Measurements from ENCODE around the gene PIK3C2G. TPM values are rescaled to one million over a fixed set of nuclear protein-coding genes. Genes with fewer than 3 reads are reported as not detected.
"Not testable (repeated sequence)": the region's sequence is repeated elsewhere in the genome, so short reads cannot be mapped to it uniquely, and the experiment has no call there.

The PIK3C2G gene, protein sequence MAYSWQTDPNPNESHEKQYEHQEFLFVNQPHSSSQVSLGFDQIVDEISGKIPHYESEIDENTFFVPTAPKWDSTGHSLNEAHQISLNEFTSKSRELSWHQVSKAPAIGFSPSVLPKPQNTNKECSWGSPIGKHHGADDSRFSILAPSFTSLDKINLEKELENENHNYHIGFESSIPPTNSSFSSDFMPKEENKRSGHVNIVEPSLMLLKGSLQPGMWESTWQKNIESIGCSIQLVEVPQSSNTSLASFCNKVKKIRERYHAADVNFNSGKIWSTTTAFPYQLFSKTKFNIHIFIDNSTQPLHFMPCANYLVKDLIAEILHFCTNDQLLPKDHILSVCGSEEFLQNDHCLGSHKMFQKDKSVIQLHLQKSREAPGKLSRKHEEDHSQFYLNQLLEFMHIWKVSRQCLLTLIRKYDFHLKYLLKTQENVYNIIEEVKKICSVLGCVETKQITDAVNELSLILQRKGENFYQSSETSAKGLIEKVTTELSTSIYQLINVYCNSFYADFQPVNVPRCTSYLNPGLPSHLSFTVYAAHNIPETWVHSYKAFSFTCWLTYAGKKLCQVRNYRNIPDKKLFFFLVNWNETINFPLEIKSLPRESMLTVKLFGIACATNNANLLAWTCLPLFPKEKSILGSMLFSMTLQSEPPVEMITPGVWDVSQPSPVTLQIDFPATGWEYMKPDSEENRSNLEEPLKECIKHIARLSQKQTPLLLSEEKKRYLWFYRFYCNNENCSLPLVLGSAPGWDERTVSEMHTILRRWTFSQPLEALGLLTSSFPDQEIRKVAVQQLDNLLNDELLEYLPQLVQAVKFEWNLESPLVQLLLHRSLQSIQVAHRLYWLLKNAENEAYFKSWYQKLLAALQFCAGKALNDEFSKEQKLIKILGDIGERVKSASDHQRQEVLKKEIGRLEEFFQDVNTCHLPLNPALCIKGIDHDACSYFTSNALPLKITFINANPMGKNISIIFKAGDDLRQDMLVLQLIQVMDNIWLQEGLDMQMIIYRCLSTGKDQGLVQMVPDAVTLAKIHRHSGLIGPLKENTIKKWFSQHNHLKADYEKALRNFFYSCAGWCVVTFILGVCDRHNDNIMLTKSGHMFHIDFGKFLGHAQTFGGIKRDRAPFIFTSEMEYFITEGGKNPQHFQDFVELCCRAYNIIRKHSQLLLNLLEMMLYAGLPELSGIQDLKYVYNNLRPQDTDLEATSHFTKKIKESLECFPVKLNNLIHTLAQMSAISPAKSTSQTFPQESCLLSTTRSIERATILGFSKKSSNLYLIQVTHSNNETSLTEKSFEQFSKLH (N-terminal part only)
- total RNA-seq, result under 1 TPM; 0.09 to 0.10 TPM
- long read RNA-seq, donor 1, result 0 reads
- long read RNA-seq, donor 2, result 0 reads

- DNase-seq (ENCODE audit: low spot score), result no peak
Measured at GRCh38 chr12:18261273-18261672, at the start of gene PIK3C2G. TSS of gene PIK3C2G (plus strand) at chr12:18261518. CDS start at chr12:18282082, 20,564 bp downstream.

DNA sequence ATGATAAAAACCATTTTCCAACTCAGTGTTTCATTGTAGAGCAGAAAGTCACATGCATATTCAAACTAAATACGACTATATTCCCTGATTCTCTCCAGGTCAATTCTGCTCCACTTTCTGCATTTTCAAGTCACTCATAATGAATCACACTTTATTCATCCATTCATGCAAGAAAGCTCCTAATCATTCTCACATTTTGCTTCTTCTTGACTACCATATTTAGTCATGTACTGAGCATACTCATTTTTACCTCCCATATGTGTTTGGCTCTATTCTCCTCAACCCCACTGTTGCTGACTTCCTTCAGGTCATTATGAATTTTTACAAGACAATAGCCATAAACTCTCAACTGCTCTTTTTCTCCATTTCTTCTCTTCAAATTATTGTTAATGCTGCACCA lies 43.4 kb upstream of the PIK3C2G start:
- intact Hi-C loops (cut with DNase I), result no loop called here
- no peak for DNase-seq (ENCODE audit: low spot score)

More at GRCh38 chr12:18261273-18261672, at the start of gene PIK3C2G:
- intact Hi-C loops (cut with DNase I), result no loop called here

DNA sequence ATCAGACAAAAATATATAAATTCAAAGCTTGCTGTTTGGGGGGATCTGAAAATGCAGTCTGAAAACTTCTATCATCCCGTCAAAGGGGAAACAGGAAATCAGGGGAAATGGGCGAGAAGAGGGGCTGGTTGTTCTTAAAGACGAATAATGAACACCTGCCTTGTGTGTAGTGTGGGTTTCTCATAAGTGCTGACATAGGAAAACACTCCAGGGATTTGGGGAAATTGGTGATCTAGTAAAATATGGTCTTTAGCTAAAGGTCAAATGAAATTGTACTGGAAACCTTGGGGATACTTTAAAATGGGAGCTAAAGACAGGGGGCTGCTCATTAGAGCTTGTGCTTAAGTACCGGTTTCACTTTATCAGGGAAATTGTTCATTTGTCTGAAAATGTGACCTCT lies 39.6 kb upstream of the PIK3C2G start:
- intact Hi-C loops (cut with DNase I), result no loop called here
- no peak for DNase-seq (ENCODE audit: low spot score)

DNA sequence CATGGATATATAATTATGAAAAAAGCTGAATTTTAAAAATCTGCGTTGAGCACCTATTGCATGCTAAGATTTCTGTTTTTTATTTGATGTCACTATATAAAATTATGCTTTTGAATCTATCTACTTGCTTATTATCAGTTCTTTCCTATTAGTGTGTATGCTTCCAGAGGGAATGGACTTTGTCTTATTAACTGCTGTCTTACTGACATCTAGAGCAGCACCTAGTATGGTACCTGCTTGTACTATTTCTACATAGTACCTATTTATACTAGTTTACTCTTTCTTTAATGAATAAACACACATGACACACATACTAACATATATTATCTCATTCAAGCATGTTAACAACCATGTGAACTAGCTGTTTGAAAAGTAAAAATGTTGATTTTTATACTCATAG lies 38.6 kb upstream of the PIK3C2G start:
- DNase-seq (ENCODE audit: low spot score), result no peak
- intact Hi-C loops (cut with DNase I), result no loop called here

DNA sequence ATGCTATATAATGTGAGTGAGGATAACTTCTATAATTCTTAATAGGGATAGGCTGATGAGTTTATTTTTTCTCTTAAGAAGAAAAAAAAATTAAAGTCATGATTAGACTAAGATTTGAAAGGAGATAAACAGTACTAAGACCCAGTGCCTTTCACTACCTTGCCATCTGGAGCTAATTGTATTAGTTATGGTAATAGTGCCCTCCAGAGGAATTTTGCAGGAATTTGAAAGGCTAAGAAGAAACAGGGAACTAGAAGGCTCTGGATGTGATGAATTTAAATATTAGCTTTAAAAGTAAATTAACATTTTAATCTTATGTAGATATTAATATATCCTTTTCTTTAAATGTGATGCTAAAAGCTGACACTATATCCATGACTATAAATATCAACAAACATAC lies 36.6 kb upstream of the PIK3C2G start:
- intact Hi-C loops (cut with DNase I), result no loop called here
- no peak for DNase-seq (ENCODE audit: low spot score)

DNA sequence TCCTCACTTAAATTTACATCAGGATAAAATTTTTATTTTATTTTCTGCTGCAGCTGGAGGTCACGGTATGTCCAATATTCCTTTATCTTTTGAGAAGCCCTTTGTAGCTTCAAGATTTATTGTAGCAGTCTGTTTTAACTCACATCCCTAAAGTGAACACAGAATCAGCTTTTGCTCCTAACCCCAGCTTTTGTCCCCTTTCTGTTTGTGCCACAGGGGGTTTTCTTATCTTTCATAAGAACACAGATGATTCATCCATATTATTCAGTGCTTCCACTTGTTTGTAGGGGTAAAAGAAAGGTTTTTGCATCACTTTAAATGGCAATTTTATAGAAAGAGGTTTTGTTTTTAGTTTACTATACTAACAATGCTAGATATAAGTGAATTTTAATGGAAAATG lies 21.8 kb upstream of the PIK3C2G start:
- DNase-seq (ENCODE audit: low spot score), result no peak
- intact Hi-C loops (cut with DNase I), result no loop called here

DNA sequence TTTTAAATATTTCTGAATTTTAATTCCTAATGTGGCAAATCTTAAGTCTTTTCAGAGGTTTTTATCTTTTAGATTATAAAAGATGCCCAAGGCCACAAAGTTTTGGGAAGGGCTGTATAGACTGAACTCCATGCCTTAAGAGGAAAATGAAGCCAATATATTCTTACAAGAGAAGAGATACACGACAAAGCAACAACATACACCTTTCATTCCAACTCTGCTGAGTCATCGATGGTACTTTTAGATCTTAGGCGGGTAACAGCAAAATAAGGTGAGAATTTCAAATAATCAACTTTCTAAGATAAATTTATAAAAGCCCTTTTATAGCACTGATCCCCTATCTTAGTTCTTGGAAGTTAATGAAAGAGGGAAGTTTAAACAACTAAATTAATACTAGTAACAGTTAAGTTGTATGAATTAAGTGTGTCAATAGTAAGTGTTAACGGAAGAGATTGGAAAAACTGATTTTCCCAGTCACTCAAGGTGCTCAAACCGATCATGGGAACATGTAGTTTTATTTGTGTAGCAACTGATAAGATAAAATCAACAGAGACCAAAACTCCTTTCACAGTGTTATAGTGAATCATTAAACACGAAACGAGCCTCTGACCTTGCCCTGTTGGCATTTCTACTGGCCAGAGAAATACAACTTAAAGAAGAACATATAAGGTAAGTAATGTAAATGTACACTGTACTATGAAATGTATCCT lies 18.8 kb upstream of the PIK3C2G start:
- DNase-seq (ENCODE audit: low spot score), result no peak
- intact Hi-C loops (cut with DNase I), result no loop called here

GRCh38 chr12:18243238-18243637 lies 18.1 kb upstream of the PIK3C2G start:
- no peak for DNase-seq (ENCODE audit: low spot score)
- intact Hi-C loops (cut with DNase I), result no loop called here

- intact Hi-C loops (cut with DNase I), result no loop called here
- no peak for DNase-seq (ENCODE audit: low spot score)
Measured at GRCh38 chr12:18246066-18246465, 15.3 kb upstream of the PIK3C2G start.

DNA sequence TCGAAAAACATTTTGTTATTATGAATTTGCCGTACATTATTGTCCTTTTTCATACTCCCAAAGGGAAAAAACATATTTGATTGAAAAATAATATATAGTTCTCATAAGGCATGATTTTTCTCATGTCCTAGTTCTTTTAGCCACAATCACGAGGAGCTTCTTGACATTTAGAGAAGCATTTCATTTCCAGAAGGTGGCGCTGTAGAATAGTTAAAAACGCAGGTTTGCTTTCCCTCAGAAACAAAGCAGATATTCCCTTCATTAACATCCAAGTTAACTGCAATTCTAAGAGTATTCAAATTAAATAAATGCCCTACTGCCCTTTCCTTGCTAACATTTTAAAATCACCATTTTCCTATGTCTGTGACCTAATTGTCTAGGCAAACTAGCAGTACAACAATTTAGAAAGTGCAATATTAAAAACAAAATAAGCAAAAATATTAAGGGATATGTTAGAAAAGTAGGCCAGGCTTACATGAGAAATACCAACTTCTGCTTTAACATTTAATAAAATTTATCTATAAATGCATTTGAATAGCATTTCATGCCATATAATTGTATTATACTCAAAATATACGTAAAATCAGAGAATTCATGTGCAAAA lies 10.9 kb upstream of the PIK3C2G start:
- intact Hi-C loops (cut with DNase I), result no loop called here

DNA sequence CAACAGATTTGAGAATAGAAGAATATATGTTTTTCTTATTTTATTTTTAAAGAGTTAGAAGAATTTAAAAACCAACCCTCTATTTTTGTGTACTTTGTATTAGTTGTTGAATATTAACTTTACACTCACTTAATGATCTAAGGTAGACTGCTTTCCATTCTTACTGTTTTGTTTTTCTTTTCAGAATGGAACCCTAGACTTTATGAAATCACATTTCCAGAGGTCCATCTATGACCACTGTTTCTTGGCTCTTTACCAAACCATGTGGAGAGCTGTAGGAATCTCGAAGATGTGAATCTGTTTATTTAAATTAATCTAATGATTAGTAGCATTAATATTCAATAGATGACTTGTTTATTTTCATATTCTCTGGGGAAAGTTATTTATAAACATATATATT lies 7.2 kb upstream of the PIK3C2G start:
- no peak for DNase-seq (ENCODE audit: low spot score)
- intact Hi-C loops (cut with DNase I), result no loop called here

More for the DNA sequence above, 10.9 kb upstream of the PIK3C2G start:
- DNase-seq (ENCODE audit: low spot score), result no peak

GRCh38 chr12:18255004-18255403 lies 6.3 kb upstream of the PIK3C2G start:
- intact Hi-C loops (cut with DNase I), result not testable (repeated sequence)

DNA sequence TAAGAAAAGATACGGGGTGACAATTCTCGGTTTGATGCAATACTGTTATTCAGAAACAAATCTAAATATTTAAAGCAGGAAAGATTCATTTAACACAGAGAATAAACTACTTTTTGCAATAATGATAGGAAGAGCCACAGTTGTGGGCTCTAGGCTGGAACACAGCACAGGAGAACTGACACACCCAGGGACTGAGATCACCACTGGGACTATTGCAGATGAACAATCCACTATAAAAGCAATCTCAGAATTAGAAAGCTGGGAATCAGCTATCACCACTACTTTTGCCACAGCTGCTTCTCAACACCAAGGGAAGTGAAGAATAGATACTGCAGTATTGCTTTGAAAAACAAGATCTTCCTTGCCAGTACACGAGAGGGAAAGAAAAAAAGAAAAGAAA lies 4.1 kb upstream of the PIK3C2G start:
- DNase-seq (ENCODE audit: low spot score), result no peak
- intact Hi-C loops (cut with DNase I), result no loop called here

More at GRCh38 chr12:18255004-18255403, 6.3 kb upstream of the PIK3C2G start:
- DNase-seq (ENCODE audit: low spot score), result not testable (repeated sequence)

DNA sequence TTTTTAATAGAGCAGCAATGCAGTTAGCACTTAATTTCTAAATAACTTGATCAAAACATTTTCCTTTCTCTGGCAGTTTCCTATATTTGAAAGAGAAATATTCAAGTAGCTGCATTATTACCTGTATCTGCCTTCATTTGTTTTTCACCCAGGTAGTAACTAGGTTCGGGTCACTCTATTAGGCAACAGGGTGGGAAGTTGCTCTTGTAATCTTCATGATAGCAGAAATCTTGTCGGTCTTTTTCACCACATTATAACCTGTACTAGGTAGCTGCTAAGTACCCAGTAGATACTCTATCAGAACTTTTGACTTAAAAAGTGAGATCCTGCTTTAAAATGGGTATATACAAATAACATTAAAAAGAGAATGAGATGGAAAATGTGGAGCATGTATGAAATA lies 2.4 kb upstream of the PIK3C2G start:
- intact Hi-C loops (cut with DNase I), result no loop called here

DNA sequence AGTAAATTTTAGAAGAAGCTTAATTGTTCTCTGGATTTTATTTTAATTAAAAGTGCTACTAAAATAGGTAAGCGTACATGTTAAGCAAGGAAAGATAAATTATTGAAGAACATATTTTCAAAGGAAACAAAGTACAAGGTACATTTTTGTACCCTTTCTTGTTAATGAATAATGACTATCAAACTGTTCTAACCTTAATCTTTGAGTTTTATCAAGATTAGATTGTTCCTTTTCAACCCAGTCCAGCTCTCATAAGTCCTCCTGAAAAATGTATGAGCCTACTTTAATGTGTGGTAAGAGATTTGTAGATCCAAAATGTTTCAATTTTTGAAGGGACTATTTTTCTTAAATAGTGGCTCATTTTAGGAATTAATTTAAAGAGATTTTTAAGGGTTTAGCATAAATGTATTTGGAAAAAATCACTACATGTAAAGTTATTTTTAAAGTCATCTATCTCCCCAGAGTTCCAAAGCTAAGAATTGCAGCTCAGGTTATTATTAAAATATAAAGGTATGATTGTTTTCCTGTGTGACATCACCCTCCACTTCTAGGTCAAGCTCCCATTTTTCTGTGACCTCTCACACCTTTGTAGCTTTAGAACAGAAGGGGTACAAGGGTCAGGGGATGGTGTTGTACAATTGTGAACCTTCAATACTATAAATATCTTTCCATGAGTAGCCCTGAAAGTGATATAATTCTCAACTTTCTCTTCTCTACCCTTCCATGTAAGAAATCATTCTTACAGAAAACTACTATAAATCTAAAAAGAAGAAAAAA lies 1.2 kb upstream of the PIK3C2G start:
- intact Hi-C loops (cut with DNase I), result no loop called here
- no peak for DNase-seq (ENCODE audit: low spot score)

More for the DNA sequence above, 2.4 kb upstream of the PIK3C2G start:
- no peak for DNase-seq (ENCODE audit: low spot score)

DNA sequence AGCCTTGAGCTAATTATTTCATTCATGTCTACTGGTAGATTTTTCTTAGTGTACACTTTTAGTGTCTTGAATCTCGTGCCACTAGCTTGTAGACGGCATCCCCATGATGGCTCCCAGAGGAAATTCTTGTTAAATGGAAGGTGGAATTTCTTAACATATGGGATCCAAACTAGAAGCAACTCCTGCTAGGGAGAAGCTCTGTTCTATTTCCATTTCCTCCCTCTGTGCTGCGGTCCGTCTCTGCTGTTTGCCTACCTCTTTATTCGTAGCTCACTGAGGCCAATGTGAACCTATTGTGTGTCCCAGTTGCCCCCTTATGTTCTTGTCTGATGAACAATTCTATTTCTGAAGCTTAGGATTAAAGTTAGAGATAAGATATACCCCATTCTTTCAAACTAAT lies 588 bp downstream of the PIK3C2G start:
- intact Hi-C loops (cut with DNase I), result no loop called here
- DNase-seq (ENCODE audit: low spot score), result no peak

- intact Hi-C loops (cut with DNase I), result no loop called here
Measured at GRCh38 chr12:18262514-18262913, 1.2 kb downstream of the PIK3C2G start.

GRCh38 chr12:18264581-18265075 lies 3.3 kb downstream of the PIK3C2G start:
- intact Hi-C loops (cut with DNase I), result no loop called here
- DNase-seq (ENCODE audit: low spot score), result no peak

More at GRCh38 chr12:18262514-18262913, 1.2 kb downstream of the PIK3C2G start:
- DNase-seq (ENCODE audit: low spot score), result no peak
